Osteoblast (primary cell): ENCODE measurements around the gene OR10D3. TPM values are rescaled to one million over a fixed set of nuclear protein-coding genes. Genes with fewer than 3 reads are reported as not detected.

Source experiments
- DNase-seq: peaks from one replicate; pipeline ENCODE4 v3.0.0; 2011; ENCODE audit warnings: low spot score, mixed read lengths; ENCODE audit not compliant: insufficient read length; ENCODE audit errors: missing footprints
- H2AFZ ChIP-seq: 2 replicates; pipeline ENCODE4 v1.6.0; 2011; ENCODE audit warnings: mild to moderate bottlenecking, low read length
- H3K27ac ChIP-seq: 2 replicates; pipeline ENCODE4 v1.5.1; 2011; ENCODE audit warnings: mild to moderate bottlenecking, low read depth, low read length, moderate library complexity
- H3K27me3 ChIP-seq: 2 replicates; pipeline ENCODE4 v1.6.0; 2012; ENCODE audit warnings: mild to moderate bottlenecking, control low read depth, inconsistent platforms, low read length, moderate library complexity; ENCODE audit not compliant: insufficient read depth
- H3K36me3 ChIP-seq: 2 replicates; pipeline ENCODE4 v1.5.1; 2011; ENCODE audit warnings: mild to moderate bottlenecking, low read length, control low read depth, moderate library complexity; ENCODE audit not compliant: insufficient read depth
- H3K4me1 ChIP-seq: 2 replicates; pipeline ENCODE4 v1.5.1; 2011; ENCODE audit warnings: mild to moderate bottlenecking, low read length, control low read depth, moderate library complexity; ENCODE audit not compliant: insufficient read depth
- H3K4me2 ChIP-seq: 2 replicates; pipeline ENCODE4 v1.6.0; 2011; ENCODE audit warnings: mild to moderate bottlenecking, low read length; ENCODE audit not compliant: insufficient read depth
- H3K4me3 ChIP-seq: fragments of 200-600 bp; sonication (generic); 3 replicates; pipeline ENCODE4 v1.5.1; 2012; ENCODE audit warnings: mild to moderate bottlenecking, low read length, inconsistent platforms; ENCODE audit not compliant: insufficient read depth
- H3K79me2 ChIP-seq: 2 replicates; pipeline ENCODE4 v1.6.0; 2012; ENCODE audit warnings: mild to moderate bottlenecking, low read length, control low read depth, inconsistent platforms; ENCODE audit not compliant: insufficient read depth
- H3K9me3 ChIP-seq: 2 replicates; pipeline ENCODE4 v1.5.1; 2011; ENCODE audit warnings: low read depth, low read length, control low read depth
- H4K20me1 ChIP-seq: 2 replicates; pipeline ENCODE4 v1.6.0; 2012; ENCODE audit warnings: mild to moderate bottlenecking, low read length, control low read depth; ENCODE audit not compliant: insufficient read depth
- CTCF ChIP-seq: IDR thresholded peaks from 2 replicates; pipeline ENCODE4 v1.5.1; 2011; ENCODE audit warnings: mild to moderate bottlenecking, low read depth, low read length, moderate library complexity; ENCODE audit errors: extremely low read depth
- total RNA-seq: library from RNA; depleted of rRNA; stranded (reverse); fragments of >200 nt; gene quantifications from 2 replicates; pipeline ENCODE4 v1.2.3, GENCODE V29; 2012

OR10D3 gene
- total RNA-seq, 1 donor: not detected

GRCh38 chr11:124207102-124207792 is 24.1 kb downstream of the OR10D3 start:
- no peak for TF ChIP-seq CTCF
- Histone ChIP-seq H3K4me3 (no peak overlapping the region), H3K27me3 (no peaks in the 10 kb centered on the region), H2AFZ (no peak overlapping the region), H3K79me2 (no peaks in the 10 kb centered on the region), H3K4me2 (no peak overlapping the region), H3K36me3 (no peaks in the 10 kb centered on the region), H4K20me1 (no peaks in the 10 kb centered on the region), H3K9me3 (no peaks in the 10 kb centered on the region), H3K4me1 (no peaks in the 10 kb centered on the region), H3K27ac (no peak overlapping the region)
- no peak for DNase-seq

- no peaks in the 10 kb centered on the region for H4K20me1 ChIP-seq
- DNase-seq: no peak
- no peaks in the 10 kb centered on the region for H3K9me3 ChIP-seq
- no peak overlapping the region for H3K27ac ChIP-seq
- no peak overlapping the region for H2AFZ ChIP-seq
- TF ChIP-seq CTCF: no peak
- H3K4me3 ChIP-seq: no peak overlapping the region
- H3K27me3 ChIP-seq: no peaks in the 10 kb centered on the region
- no peak overlapping the region for H3K4me2 ChIP-seq
- H3K4me1 ChIP-seq: no peaks in the 10 kb centered on the region
- no peaks in the 10 kb centered on the region for H3K36me3 ChIP-seq
- H3K79me2 ChIP-seq: no peaks in the 10 kb centered on the region
Measured at GRCh38 chr11:124209824-124210357, 26.7 kb downstream of the OR10D3 start.

- no peaks in the 10 kb centered on the region for H3K9me3 ChIP-seq
- no peak overlapping the region for H3K4me3 ChIP-seq
Measured at GRCh38 chr11:124210421-124210820, 27.3 kb downstream of the OR10D3 start.

More at GRCh38 chr11:124210421-124210820, 27.3 kb downstream of the OR10D3 start:
- TF ChIP-seq CTCF: no peak
- H3K4me2 ChIP-seq: no peak overlapping the region
- H3K27me3 ChIP-seq: no peaks in the 10 kb centered on the region
- no peaks in the 10 kb centered on the region for H4K20me1 ChIP-seq
- H2AFZ ChIP-seq: no peak overlapping the region
- no peak overlapping the region for H3K27ac ChIP-seq
- no peaks in the 10 kb centered on the region for H3K36me3 ChIP-seq
- no peak for DNase-seq
- no peaks in the 10 kb centered on the region for H3K4me1 ChIP-seq
- H3K79me2 ChIP-seq: no peaks in the 10 kb centered on the region
